Measurements from ENCODE around the gene ANKRD61.

The ANKRD61 gene

GRCh38 chr7:6022707-6023106, 8.5 kb upstream of the ANKRD61 start:
- in situ Hi-C loops (cut with HindIII; ENCODE audit: low pct_ligation_motif_present, low sequenced_read_pairs) = no loop called here
- no peak for TF ChIP-seq CTCF (IDR thresholded peaks at IDR 0.05; ENCODE audit: low read depth, low read length, missing control alignments)
- no peak for DNase-seq
- H3K36me3 ChIP-seq (replicated peaks) = peaks cover 87% of the 10 kb centered on the region
- no peak overlapping the region for H3K4me3 ChIP-seq (ENCODE audit: low read depth, low read length)
- H3K27ac ChIP-seq = no peak overlapping the region
- H3K27me3 ChIP-seq (replicated peaks) = no peaks in the 10 kb centered on the region

- in situ Hi-C loops (cut with HindIII; ENCODE audit: low pct_ligation_motif_present, low sequenced_read_pairs) = no loop called here
- no peak overlapping the region for H3K4me3 ChIP-seq (ENCODE audit: low read depth, low read length)
- H3K27me3 ChIP-seq (replicated peaks) = no peaks in the 10 kb centered on the region
- peaks cover 87% of the 10 kb centered on the region for H3K36me3 ChIP-seq (replicated peaks)
- TF ChIP-seq CTCF (IDR thresholded peaks at IDR 0.05; ENCODE audit: low read depth, low read length, missing control alignments) = no peak
- H3K27ac ChIP-seq = no peak overlapping the region
- no peak for DNase-seq
Measured at GRCh38 chr7:6023974-6024435, 7.2 kb upstream of the ANKRD61 start.

GRCh38 chr7:6026011-6026819, 5.0 kb upstream of the ANKRD61 start:
- in situ Hi-C loops (cut with HindIII; ENCODE audit: low pct_ligation_motif_present, low sequenced_read_pairs) = loop anchor here (25.0 kb wide), 1 partner anchor 111 kb away; no protein-coding TSS in a partner anchor
- peak; percentile 27 for DNase-seq
- H3K4me3 ChIP-seq (ENCODE audit: low read depth, low read length) = no peak overlapping the region

GRCh38 chr7:6026820-6027311, 4.3 kb upstream of the ANKRD61 start:
- TF ChIP-seq CTCF (IDR thresholded peaks at IDR 0.05; ENCODE audit: low read depth, low read length, missing control alignments) = no peak
- Histone ChIP-seq H3K4me3 (ENCODE audit: low read depth, low read length) (no peak overlapping the region), H3K27ac (no peak overlapping the region), H3K36me3 (replicated peaks) (peaks cover 79% of the 10 kb centered on the region), H3K27me3 (replicated peaks) (no peaks in the 10 kb centered on the region)
- DNase-seq = no peak
- in situ Hi-C loops (cut with HindIII; ENCODE audit: low pct_ligation_motif_present, low sequenced_read_pairs) = loop anchor here (25.0 kb wide), 1 partner anchor 110 kb away; no protein-coding TSS in a partner anchor

More at GRCh38 chr7:6026011-6026819, 5.0 kb upstream of the ANKRD61 start:
- H3K27me3 ChIP-seq (replicated peaks) = no peaks in the 10 kb centered on the region
- H3K36me3 ChIP-seq (replicated peaks) = peaks cover 79% of the 10 kb centered on the region
- no peak overlapping the region for H3K27ac ChIP-seq
- TF ChIP-seq CTCF (IDR thresholded peaks at IDR 0.05; ENCODE audit: low read depth, low read length, missing control alignments) = peak; percentile 56

DNA sequence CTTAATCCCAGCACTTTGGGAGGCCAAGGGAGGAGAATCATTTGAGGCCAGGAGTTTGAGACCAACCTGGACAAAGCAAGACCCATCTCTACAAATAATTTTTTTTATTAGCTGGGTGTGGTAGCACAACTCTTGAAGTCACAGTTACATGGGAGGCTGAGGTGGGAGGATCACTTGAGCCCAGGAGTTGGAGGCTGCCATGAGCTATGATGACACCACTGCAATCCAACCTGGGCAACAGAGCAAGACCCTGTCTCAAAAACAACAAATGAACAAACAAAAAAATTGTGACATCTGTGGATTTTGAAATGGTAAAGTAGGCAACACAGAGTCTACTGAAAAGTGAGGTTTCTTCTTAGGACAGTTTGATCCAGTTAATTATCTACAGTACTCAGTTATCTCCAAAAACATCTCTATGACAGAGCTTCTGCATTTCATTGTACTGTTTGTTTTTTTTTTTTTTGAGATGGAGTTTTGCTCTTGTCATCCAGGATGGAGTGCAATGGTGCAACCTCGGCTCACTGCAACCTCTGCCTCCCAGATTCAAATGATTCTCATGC, 3.3 kb upstream of the ANKRD61 start:
- in situ Hi-C loops (cut with HindIII; ENCODE audit: low pct_ligation_motif_present, low sequenced_read_pairs) = loop anchor here (25.0 kb wide), 1 partner anchor 109 kb away; no protein-coding TSS in a partner anchor
- no peak for TF ChIP-seq CTCF (IDR thresholded peaks at IDR 0.05; ENCODE audit: low read depth, low read length, missing control alignments)
- Histone ChIP-seq H3K4me3 (ENCODE audit: low read depth, low read length) (no peak overlapping the region), H3K27ac (no peak overlapping the region), H3K27me3 (replicated peaks) (no peaks in the 10 kb centered on the region), H3K36me3 (replicated peaks) (peaks cover 77% of the 10 kb centered on the region)
- DNase-seq = no peak
